ENCODE measurements around the gene KMT2B.

- no peak for TF ChIP-seq CHD1 (IDR thresholded peaks at IDR 0.05; ENCODE audit: low read depth, low read length)
- no peak for TF ChIP-seq USF2 (IDR thresholded peaks at IDR 0.05; ENCODE audit: low read length)
- TF ChIP-seq SIN3A (conservative IDR thresholded peaks at IDR 0.05 in 1 of 2, IDR thresholded peaks at IDR 0.05 in 1 of 2; ENCODE audit: low read depth in 1 of 2, low read length in 2 of 2): no peak
- TF ChIP-seq SP2 (IDR thresholded peaks at IDR 0.05; ENCODE audit: low read length): no peak
- TF ChIP-seq POLR2A (IDR thresholded peaks at IDR 0.05; ENCODE audit: control extremely low read depth in 1 of 2, low read depth in 2 of 2, low read length in 2 of 2): no peak
- no peak for TF ChIP-seq CTCF (IDR thresholded peaks at IDR 0.05; ENCODE audit: control extremely low read depth in 1 of 3, insufficient read depth in 1 of 3, low read depth in 1 of 3, low read length in 3 of 3)
- TF ChIP-seq EP300 (IDR thresholded peaks at IDR 0.05; ENCODE audit: borderline replicate concordance in 1 of 2, low read depth in 2 of 2, low read length in 2 of 2): no peak
- TF ChIP-seq EGR1 (IDR thresholded peaks at IDR 0.05; ENCODE audit: borderline replicate concordance, low read depth, low read length): no peak
- TF ChIP-seq JUN (IDR thresholded peaks at IDR 0.05; ENCODE audit: low read depth, low read length): no peak
- TF ChIP-seq E2F6 (IDR thresholded peaks at IDR 0.05): no peak
- TF ChIP-seq RFX5 (IDR thresholded peaks at IDR 0.05; ENCODE audit: borderline replicate concordance, low read depth, low read length): no peak
- no peak for TF ChIP-seq POLR2AphosphoS5 (IDR thresholded peaks at IDR 0.05; ENCODE audit: low read depth, low read length)
- no peak for TF ChIP-seq EZH2 (IDR thresholded peaks at IDR 0.05; ENCODE audit: low read depth, low read length, severe bottlenecking)
- TF ChIP-seq SP4 (IDR thresholded peaks at IDR 0.05; ENCODE audit: low read length): no peak
These were observed 3.6 kb downstream of the KMT2B start for GRCh38 chr19:35721374-35721773.

All from H1 (cell line).